Keratinocyte (primary cell): ENCODE results near the gene INSYN2A.

Experiments
- EZH2 ChIP-seq: IDR thresholded peaks from one replicate; pipeline ENCODE4 v1.6.1; 2012; ENCODE audit warnings: inconsistent platforms, mild to moderate bottlenecking, low read length, moderate library complexity
- TF ChIP-seq, protein P1 (sequence below), 3 experiments: IDR thresholded peaks in 1 of 3; conservative IDR thresholded peaks in 1 of 3; optimal IDR thresholded peaks in 1 of 3; 2 replicates in 2 of 3; 3 replicates in 1 of 3; pipeline versions ENCODE3 to v1.5.1; 2011; ENCODE audit warnings: low read length in 3 of 3, mild to moderate bottlenecking in 3 of 3, moderate library complexity in 2 of 3, control low read depth in 1 of 3, inconsistent platforms in 1 of 3; ENCODE audit not compliant: insufficient read depth in 2 of 3; ENCODE audit errors: extremely low read depth in 1 of 3

GRCh38 chr10:127236266-127236665 lies 39.9 kb upstream of the INSYN2A start:
- TF ChIP-seq, protein P1, sequence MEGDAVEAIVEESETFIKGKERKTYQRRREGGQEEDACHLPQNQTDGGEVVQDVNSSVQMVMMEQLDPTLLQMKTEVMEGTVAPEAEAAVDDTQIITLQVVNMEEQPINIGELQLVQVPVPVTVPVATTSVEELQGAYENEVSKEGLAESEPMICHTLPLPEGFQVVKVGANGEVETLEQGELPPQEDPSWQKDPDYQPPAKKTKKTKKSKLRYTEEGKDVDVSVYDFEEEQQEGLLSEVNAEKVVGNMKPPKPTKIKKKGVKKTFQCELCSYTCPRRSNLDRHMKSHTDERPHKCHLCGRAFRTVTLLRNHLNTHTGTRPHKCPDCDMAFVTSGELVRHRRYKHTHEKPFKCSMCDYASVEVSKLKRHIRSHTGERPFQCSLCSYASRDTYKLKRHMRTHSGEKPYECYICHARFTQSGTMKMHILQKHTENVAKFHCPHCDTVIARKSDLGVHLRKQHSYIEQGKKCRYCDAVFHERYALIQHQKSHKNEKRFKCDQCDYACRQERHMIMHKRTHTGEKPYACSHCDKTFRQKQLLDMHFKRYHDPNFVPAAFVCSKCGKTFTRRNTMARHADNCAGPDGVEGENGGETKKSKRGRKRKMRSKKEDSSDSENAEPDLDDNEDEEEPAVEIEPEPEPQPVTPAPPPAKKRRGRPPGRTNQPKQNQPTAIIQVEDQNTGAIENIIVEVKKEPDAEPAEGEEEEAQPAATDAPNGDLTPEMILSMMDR (optimal IDR thresholded peaks at IDR 0.05 in 1 of 3, IDR thresholded peaks at IDR 0.05 in 1 of 3, conservative IDR thresholded peaks at IDR 0.05 in 1 of 3; ENCODE audit: extremely low read depth in 1 of 3, insufficient read depth in 2 of 3, low read length in 3 of 3): no peak
- no peak for TF ChIP-seq EZH2
